Natural killer cell (primary cell): ENCODE measurements around the gene CCDC136. TPM values are rescaled to one million over a fixed set of nuclear protein-coding genes. Genes with fewer than 3 reads are reported as not detected.

Experiments
- ATAC-seq, 3 donors: fragments of 150-1000 bp in 2 of 3; fragments of 200-7000 bp in 1 of 3; cut with Tn5 transposase; 1 replicate in 1 of 3; 2 replicates in 2 of 3; pipeline ENCODE4 v1.10.0; 2021; ENCODE audit warnings: mild to moderate bottlenecking in 2 of 3, moderate library complexity in 2 of 3
- DNase-seq, 2 donors: peaks; one replicate each; pipeline versions ENCODE4 v3.0.0 to v3.0.0-alpha.2; 2013 to 2021; ENCODE audit warnings: mixed read lengths in 1 of 2
- H3K27ac ChIP-seq: one replicate; pipeline ENCODE4 v1.5.1; 2013; ENCODE audit warnings: mild to moderate bottlenecking, low read length
- H3K27me3 ChIP-seq: one replicate; pipeline ENCODE4 v1.6.1; 2013; ENCODE audit warnings: low read length; ENCODE audit not compliant: control insufficient read depth, insufficient read depth
- H3K36me3 ChIP-seq: one replicate; pipeline ENCODE4 v1.6.1; 2013; ENCODE audit warnings: low read length; ENCODE audit not compliant: control insufficient read depth, insufficient read depth
- H3K4me1 ChIP-seq: one replicate; pipeline ENCODE4 v1.6.1; 2013; ENCODE audit warnings: low read length; ENCODE audit not compliant: control insufficient read depth, insufficient read depth
- H3K4me3 ChIP-seq: one replicate; pipeline ENCODE4 v1.5.1; 2013; ENCODE audit warnings: low read length
- H3K9me3 ChIP-seq: one replicate; pipeline ENCODE4 v1.6.1; 2013; ENCODE audit warnings: low read length; ENCODE audit not compliant: control insufficient read depth, insufficient read depth
- H3K27ac Mint-ChIP-seq, 2 donors: one replicate each; pipeline ENCODE4 v1.8.0; 2022; ENCODE audit warnings: mild to moderate bottlenecking in 2 of 2, mixed read lengths in 2 of 2, moderate library complexity in 1 of 2
- H3K27me3 Mint-ChIP-seq, 2 donors: one replicate each; pipeline ENCODE4 v1.8.0; 2022; ENCODE audit warnings: low read depth in 2 of 2, mixed read lengths in 2 of 2
- H3K36me3 Mint-ChIP-seq: one replicate; pipeline ENCODE4 v1.8.0; 2022; ENCODE audit warnings: mixed read lengths
- H3K4me1 Mint-ChIP-seq, 2 donors: one replicate each; pipeline ENCODE4 v1.8.0; 2022; ENCODE audit warnings: mixed read lengths in 2 of 2
- H3K4me3 Mint-ChIP-seq: one replicate; pipeline ENCODE4 v1.8.0; 2022; ENCODE audit warnings: mild to moderate bottlenecking, moderate library complexity, mixed read lengths
- H3K9me3 Mint-ChIP-seq, 2 donors: one replicate each; pipeline ENCODE4 v1.8.0; 2022; ENCODE audit warnings: mixed read lengths in 2 of 2
- CTCF ChIP-seq: fragments of 200-600 bp; IDR thresholded peaks from one replicate; pipeline ENCODE4 v1.8.0; 2022; ENCODE audit warnings: antibody characterized with exemption
- WGBS: methylation state at CpG from one replicate; pipeline ENCODE4 v1.1.7; 2013; ENCODE audit warnings: missing lambda C conversion rate; ENCODE audit not compliant: insufficient coverage; 5-methylcytosine and 5-hydroxymethylcytosine counted together
- intact Hi-C: fragments of 100-400 bp; cut with micrococcal nuclease; formaldehyde crosslinking; loops from one replicate; pipeline ENCODE4 v1.14.2; 2022
- total RNA-seq, 4 donors: library from RNA; stranded (reverse); fragments of 120-200 nt in 1 of 4; gene quantifications; one replicate each; pipeline versions ENCODE4 v1.2.3 to v1.2.4, GENCODE V29; 2013 to 2022

Gene CCDC136
- total RNA-seq, 3 donors from 2014 or later (not counting 1 experiment from before 2014, with no cell fraction given) = 10.9 to 17.5 (median 13.2) TPM

- no peaks in the 10 kb centered on the region for H3K27me3 ChIP-seq
- Mint-ChIP-seq H3K4me1 (peaks cover 17 to 18% of the 10 kb centered on the region in 2 donors), H3K4me3 (no peak overlapping the region), H3K9me3 (no peaks in the 10 kb centered on the region), H3K36me3 (peaks cover 8% of the 10 kb centered on the region), H3K27ac (no peak overlapping the region), H3K27me3 (no peaks in the 10 kb centered on the region)
- H3K4me3 ChIP-seq = no peak overlapping the region
- H3K9me3 ChIP-seq = no peaks in the 10 kb centered on the region
- WGBS = no CpG with 5 or more reads among the region's 1 CpG
- H3K4me1 ChIP-seq = no peaks in the 10 kb centered on the region
- peaks cover 58% of the 10 kb centered on the region for H3K36me3 ChIP-seq
- H3K27ac ChIP-seq = no peak overlapping the region
- ATAC-seq (no peak), DNase-seq (no peak)
- intact Hi-C loops = no loop called here
- TF ChIP-seq CTCF = no peak
Observed at GRCh38 chr7:128752251-128752650, 39.5 kb upstream of the CCDC136 start.

GRCh38 chr7:128755075-128755818 is 36.5 kb upstream of the CCDC136 start:
- DNase-seq (no peak), ATAC-seq (no peak)
- Histone ChIP-seq H3K36me3 (peaks cover 56% of the 10 kb centered on the region), H3K4me3 (no peak overlapping the region), H3K27me3 (no peaks in the 10 kb centered on the region), H3K4me1 (no peaks in the 10 kb centered on the region), H3K9me3 (no peaks in the 10 kb centered on the region), H3K27ac (no peak overlapping the region)
- no peaks in the 10 kb centered on the region for H3K27me3 Mint-ChIP-seq
- H3K27ac Mint-ChIP-seq = no peak overlapping the region
- 96% methylated on average over 2 of the region's 2 CpGs for WGBS
- peaks cover 5 to 10% of the 10 kb centered on the region in 2 donors for H3K4me1 Mint-ChIP-seq
- intact Hi-C loops = no loop called here
- H3K36me3 Mint-ChIP-seq = peaks cover 8% of the 10 kb centered on the region
- H3K9me3 Mint-ChIP-seq = no peaks in the 10 kb centered on the region
- no peak overlapping the region for H3K4me3 Mint-ChIP-seq
- TF ChIP-seq CTCF = no peak

- intact Hi-C loops = no loop called here
- WGBS = 96% methylated on average over 5 of the region's 5 CpGs
- no peaks in the 10 kb centered on the region for H3K9me3 Mint-ChIP-seq
Observed at GRCh38 chr7:128755819-128756476, 35.8 kb upstream of the CCDC136 start.

More at GRCh38 chr7:128755819-128756476, 35.8 kb upstream of the CCDC136 start:
- H3K27me3 ChIP-seq = no peaks in the 10 kb centered on the region
- Mint-ChIP-seq H3K36me3 (peaks cover 8% of the 10 kb centered on the region), H3K4me1 (peaks cover 5 to 10% of the 10 kb centered on the region in 2 donors), H3K27me3 (no peaks in the 10 kb centered on the region), H3K27ac (no peak overlapping the region), H3K4me3 (no peak overlapping the region)
- H3K4me3 ChIP-seq = no peak overlapping the region
- peaks cover 59% of the 10 kb centered on the region for H3K36me3 ChIP-seq
- no peak overlapping the region for H3K27ac ChIP-seq
- no peaks in the 10 kb centered on the region for H3K4me1 ChIP-seq
- DNase-seq (no peak), ATAC-seq (no peak)
- no peak for TF ChIP-seq CTCF
- no peaks in the 10 kb centered on the region for H3K9me3 ChIP-seq
